Heart right ventricle (tissue), 16 donors: ENCODE results near the gene PLEKHG1. TPM values are rescaled to one million over a fixed set of nuclear protein-coding genes. Genes with fewer than 3 reads are reported as not detected.

Source experiments
- ATAC-seq, 8 donors: fragments of 200-7000 bp; cut with Tn5 transposase; one replicate each; pipeline ENCODE4 v1.9.1; 2020; ENCODE audit warnings: mild to moderate bottlenecking in 8 of 8, moderate library complexity in 8 of 8, moderate number of reproducible peaks in 1 of 8
- DNase-seq, 2 donors: peaks; one replicate each; pipeline ENCODE4 v3.0.0-alpha.2; 2020
- H3K27ac ChIP-seq, 10 donors: fragments of 200-600 bp; sonication (generic) in 2 of 10; one replicate each; pipeline versions ENCODE4 v1.5.0 to v1.8.0; 2020 to 2022; ENCODE audit warnings: mild to moderate bottlenecking in 3 of 10
- H3K27me3 ChIP-seq, 7 donors: fragments of 200-600 bp; one replicate each; pipeline ENCODE4 v1.8.0; 2021 to 2022; ENCODE audit warnings: mild to moderate bottlenecking in 2 of 7
- H3K36me3 ChIP-seq, 9 donors: fragments of 200-600 bp; sonication (generic) in 1 of 9; one replicate each; pipeline versions ENCODE4 v1.5.0 to v1.8.0; 2020 to 2022; ENCODE audit warnings: mild to moderate bottlenecking in 2 of 9
- H3K4me1 ChIP-seq, 9 donors: fragments of 200-600 bp; sonication (generic) in 1 of 9; one replicate each; pipeline versions ENCODE4 v1.5.0 to v1.8.0; 2020 to 2022; ENCODE audit warnings: mild to moderate bottlenecking in 4 of 9
- H3K4me3 ChIP-seq, 10 donors: fragments of 200-600 bp; sonication (generic) in 2 of 10; one replicate each; pipeline versions ENCODE4 v1.5.0 to v1.8.0; 2020 to 2022; ENCODE audit warnings: mild to moderate bottlenecking in 7 of 10, moderate library complexity in 2 of 10
- H3K9me3 ChIP-seq, 11 donors: fragments of 200-600 bp in 10 of 11; sonication (generic) in 2 of 11; one replicate each; pipeline versions ENCODE4 v1.5.0 to v1.8.0; 2013 to 2022; ENCODE audit warnings: mild to moderate bottlenecking in 2 of 11, control low read depth in 1 of 11, moderate library complexity in 1 of 11
- CTCF ChIP-seq, 9 donors: fragments of 200-600 bp; sonication (generic) in 2 of 9; IDR thresholded peaks; one replicate each; pipeline versions ENCODE4 v1.5.0 to v1.8.0; 2021 to 2022; ENCODE audit warnings: antibody characterized with exemption in 9 of 9, mild to moderate bottlenecking in 5 of 9, moderate library complexity in 1 of 9
- WGBS, 2 donors: extraction: QIAGEN DNeasy Blood & Tissue Kit; methylation state at CpG; one replicate each; pipeline ENCODE4 v1.1.7; 2013; ENCODE audit warnings: inconsistent platforms in 1 of 2; 5-methylcytosine and 5-hydroxymethylcytosine counted together
- intact Hi-C, 10 donors: fragments of 100-400 bp; cut with DNase I; formaldehyde crosslinking; loops; one replicate each; pipeline versions ENCODE4 v1.11.1 to v1.14.2; 2022
- polyA plus RNA-seq, 2 donors: library from polyadenylated mRNA; stranded (reverse); fragments of 200-250 nt; gene quantifications; one replicate each; pipeline ENCODE4 v1.2.3, GENCODE V29; 2013
- total RNA-seq, 10 donors: library from RNA; stranded (reverse); fragmentation: NEBNext Ultra II Directional in 3 of 10; extraction: Animal tissue kit (Norgen Biotek cat#: 25700) in 3 of 10; gene quantifications; one replicate each; pipeline versions ENCODE4 v1.2.1 to v1.2.4, GENCODE V29; 2021 to 2023
- donor health status: Arrhythmogenic right ventricular cardiomyopathy.
- donor health status: ischemic (EF 13 %, LVEDD 7.1; RV severe dilation, severe dysfunction).
- donor health status: healthy with polysubstance abuse.
- donor health status: DM: no; HTN: yes; CAD: no.
- donor health status: DM: no; HTN: no; CAD: no.
- donor health status: ischemic (EF 25% LVEDD 6.9; RV normal size, moderate dysfunction).
- donor health status: ischemic (EF 25% LVEDD 5.7; RV mildly dilated, moderate dysfunction).
- donor health status: healthy.
- donor health status: DM: yes; HTN: yes; CAD: no.
- donor health status: Ischemic cardiomyopathy.
- donor health status: ischemic (EF 35%, LVEDD 5.7; RV mildly dilated, moderate dysfunction).
- donor health status: nonischemic (EF 11% LVEDD 7.7; RV severe dilation, severe dysfunction).
- donor health status: DM: yes; HTN: yes; CAD: no.
- donor health status: PGD.
- donor health status: ischemic (EF 29% LVEDD 5.4; RV normal size, mild dysfunction).
- donor health status: nonischemic (EF 23%, LVEDD 6.1; RV moderate dilation, normal function).

The PLEKHG1 gene
- total and polyA plus RNA-seq, 12 donors, result 2.6 to 22.2 (median 8.8) TPM

GRCh38 chr6:150580489-150580888, 19.2 kb upstream of the PLEKHG1 start:
- Histone ChIP-seq H3K36me3 (no peaks in the 10 kb centered on the region), H3K4me1 (peaks cover 0 to 15% (median 0%) of the 10 kb centered on the region in 9 donors), H3K4me3 (no peak overlapping the region), H3K27ac (no peak overlapping the region), H3K9me3 (no peaks in the 10 kb centered on the region), H3K27me3 (peaks cover 0 to 2% (median 0%) of the 10 kb centered on the region in 7 donors)
- no peak for TF ChIP-seq CTCF (IDR thresholded peaks at IDR 0.05)
- ATAC-seq (no peak), DNase-seq (no peak)
- 96 to 97% methylated on average over 2 of the region's 2 CpGs for WGBS, 2 donors
- intact Hi-C loops, result loop anchor here in 2 of 10 donors (5.0 kb wide), 2 partner anchors 128 to 138 kb away; no protein-coding TSS in a partner anchor

GRCh38 chr6:150584065-150584464, 15.6 kb upstream of the PLEKHG1 start:
- no peak for DNase-seq
- no peaks in the 10 kb centered on the region for H3K27me3 ChIP-seq
- no peak overlapping the region for H3K27ac ChIP-seq
- H3K36me3 ChIP-seq, result no peaks in the 10 kb centered on the region
- intact Hi-C loops, result loop anchor here in 2 of 10 donors (5.0 kb wide), 2 partner anchors 132 to 142 kb away; no protein-coding TSS in a partner anchor
- ATAC-seq, result no peak
- whole genome bisulfite sequencing, 2 donors, result 91 to 96% methylated on average over 5 of the region's 5 CpGs
- no peak for TF ChIP-seq CTCF (IDR thresholded peaks at IDR 0.05)
- no peaks in the 10 kb centered on the region for H3K9me3 ChIP-seq
- H3K4me1 ChIP-seq, result peaks cover 0 to 6% (median 0%) of the 10 kb centered on the region in 9 donors
- H3K4me3 ChIP-seq, result no peak overlapping the region

GRCh38 chr6:150584596-150584995, 15.1 kb upstream of the PLEKHG1 start:
- ATAC-seq, result no peak
- no peaks in the 10 kb centered on the region for H3K9me3 ChIP-seq
- no peaks in the 10 kb centered on the region for H3K27me3 ChIP-seq
- no peak for TF ChIP-seq CTCF (IDR thresholded peaks at IDR 0.05)
- H3K4me1 ChIP-seq, result peaks cover 0 to 6% (median 0%) of the 10 kb centered on the region in 9 donors
- 97 to 100% methylated on average over 1 of the region's 1 CpG for WGBS, 2 donors
- H3K27ac ChIP-seq, result no peak overlapping the region
- DNase-seq, result no peak
- intact Hi-C loops, result loop anchor here in 2 of 10 donors (5.0 kb wide), 2 partner anchors 132 to 142 kb away; no protein-coding TSS in a partner anchor
- H3K36me3 ChIP-seq, result no peaks in the 10 kb centered on the region
- no peak overlapping the region for H3K4me3 ChIP-seq

GRCh38 chr6:150586850-150587359, 12.8 kb upstream of the PLEKHG1 start:
- H3K36me3 ChIP-seq, result no peaks in the 10 kb centered on the region
- no peak for TF ChIP-seq CTCF (IDR thresholded peaks at IDR 0.05)
- no peak overlapping the region for H3K4me3 ChIP-seq
- H3K4me1 ChIP-seq, result peaks cover 0 to 4% (median 0%) of the 10 kb centered on the region in 9 donors
- DNase-seq, result no peak
- H3K27ac ChIP-seq, result no peak overlapping the region
- intact Hi-C loops, result no loop called here
- peaks cover 0 to 6% (median 0%) of the 10 kb centered on the region in 7 donors for H3K27me3 ChIP-seq
- WGBS, 2 donors, result 87 to 94% methylated on average over 12 of the region's 12 CpGs
- no peaks in the 10 kb centered on the region for H3K9me3 ChIP-seq
- ATAC-seq, result no peak
